ENCODE data around the gene CCDC181.

- TF ChIP-seq ARNT (IDR thresholded peaks at IDR 0.05) (no peak), FOXK2 (IDR thresholded peaks at IDR 0.05) (no peak), SUZ12 (IDR thresholded peaks at IDR 0.05) (no peak), FOXM1 (IDR thresholded peaks at IDR 0.05; ENCODE audit: borderline replicate concordance) (no peak), PKNOX1 (IDR thresholded peaks at IDR 0.05) (no peak), TARDBP (IDR thresholded peaks at IDR 0.05) (no peak), SP1 (IDR thresholded peaks at IDR 0.05) (no peak)
These were observed 66.0 kb downstream of the CCDC181 start for GRCh38 chr1:169361281-169361680.

Data from HEK293T (cell line).